GM12878 (cell line): Measurements from ENCODE around the gene ADCY2.

Experiments used
- CEBPZ ChIP-seq: fragments of 150-350 bp; IDR thresholded peaks from 2 replicates; pipeline ENCODE4 v1.6.1; 2016; ENCODE audit warnings: low read depth, low read length
- CTCF ChIP-seq, 3 experiments: IDR thresholded peaks in 2 of 3; conservative IDR thresholded peaks in 1 of 3; 2 replicates each; pipeline ENCODE4 v1.5.1; 2011; ENCODE audit warnings: low read depth in 3 of 3, low read length in 3 of 3, mild to moderate bottlenecking in 3 of 3, control low read depth in 2 of 3, moderate library complexity in 2 of 3, inconsistent platforms in 1 of 3, mixed read lengths in 1 of 3; ENCODE audit not compliant: control insufficient read depth in 2 of 3, insufficient read depth in 1 of 3; ENCODE audit errors: extremely low read depth in 1 of 3
- HDAC6 ChIP-seq: fragments of 200-600 bp; sonication (generic); IDR thresholded peaks from one replicate; pipeline ENCODE4 v1.8.0; 2017; ENCODE audit warnings: antibody characterized with exemption; ENCODE audit not compliant: unreplicated experiment
- POLR2A ChIP-seq: IDR thresholded peaks from 2 replicates; pipeline ENCODE4 v1.6.1; 2011; ENCODE audit warnings: low read depth, mild to moderate bottlenecking, low read length
- RB1 ChIP-seq: fragments of 450-650 bp; formaldehyde crosslinking; IDR thresholded peaks from 2 replicates; pipeline ENCODE4 v1.6.1; 2017; ENCODE audit warnings: mild to moderate bottlenecking, borderline replicate concordance
- SREBF1 ChIP-seq: IDR thresholded peaks from 2 replicates; pipeline ENCODE4 v1.6.1; 2012; ENCODE audit warnings: mild to moderate bottlenecking, low read length
- WRNIP1 ChIP-seq: IDR thresholded peaks from 2 replicates; pipeline ENCODE4 v1.6.1; 2011; ENCODE audit warnings: low read depth, low read length, improper control_type of control experiment, borderline replicate concordance
- ZBTB11 ChIP-seq: fragments of 450-650 bp; formaldehyde crosslinking; IDR thresholded peaks from 2 replicates; pipeline ENCODE4 v1.5.0; 2022; ENCODE audit warnings: mild to moderate bottlenecking, missing genetic modification characterization

- TF ChIP-seq POLR2A (no peak), HDAC6 (no peak), ZBTB11 (CRISPR knock-in tag) (no peak), RB1 (no peak), SREBF1 (no peak), CEBPZ (no peak), WRNIP1 (no peak), CTCF (IDR thresholded peaks at IDR 0.05 in 2 of 3, conservative IDR thresholded peaks at IDR 0.05 in 1 of 3; ENCODE audit: control insufficient read depth in 2 of 3, extremely low read depth in 1 of 3, insufficient read depth in 1 of 3, low read depth in 3 of 3, low read length in 3 of 3) (no peak)
Measured at GRCh38 chr5:7663808-7664207, 267.9 kb downstream of the ADCY2 start.
